ENCODE results near the gene PMPCA. TPM values are rescaled to one million over a fixed set of nuclear protein-coding genes. Genes with fewer than 3 reads are reported as not detected.

PMPCA gene
- total and polyA plus RNA-seq, 2 donors (not counting 3 experiments of a cell fraction or from before 2014, with no cell fraction given): 69.0 to 75.3 TPM

GRCh38 chr9:136381311-136381710, 29.1 kb upstream of the PMPCA start:
- Histone ChIP-seq H3K27me3 (ENCODE audit: control insufficient read depth in 2 of 2, insufficient read depth in 2 of 2, low read length in 2 of 2) (no peaks in the 10 kb centered on the region), H3K9me1 (replicated peaks; ENCODE audit: control insufficient read depth, extremely low read depth, insufficient read depth, low read length) (no peaks in the 10 kb centered on the region), H3K4me3 (replicated peaks in 1 of 3; ENCODE audit: insufficient read depth in 1 of 3, low read depth in 1 of 3, low read length in 3 of 3) (no peak overlapping the region), H3K9ac (replicated peaks; ENCODE audit: extremely low read depth, insufficient read depth, low read length) (no peak overlapping the region), H3K4me2 (ENCODE audit: insufficient read depth, low read length) (no peak overlapping the region), H3K4me1 (ENCODE audit: control insufficient read depth, extremely low read depth, insufficient read depth, low read length) (no peaks in the 10 kb centered on the region), H3K27ac (ENCODE audit: insufficient read depth, low read depth, low read length) (no peak overlapping the region), H4K20me1 (replicated peaks; ENCODE audit: control insufficient read depth, extremely low read depth, insufficient read depth, low read length) (no peaks in the 10 kb centered on the region), H3K9me3 (replicated peaks; ENCODE audit: control insufficient read depth, insufficient read depth, low read length) (no peaks in the 10 kb centered on the region), H3K36me3 (ENCODE audit: control insufficient read depth in 2 of 2, extremely low read depth in 1 of 2, insufficient read depth in 2 of 2, low read length in 2 of 2) (peaks cover 4 to 56% of the 10 kb centered on the region in 2 experiments), H3K79me2 (ENCODE audit: control insufficient read depth, insufficient read depth, low read length) (no peaks in the 10 kb centered on the region), H2AFZ (ENCODE audit: low read depth, low read length) (no peak overlapping the region)
- dilution Hi-C loops (cut with MboI; ENCODE audit: extremely low pct_ligation_motif_present, low sequenced_read_pairs) (no loop called here), intact Hi-C loops (cut with micrococcal nuclease) (no loop called here)
- FAIRE-seq (no peak), DNase-seq (ENCODE audit: low read depth, low spot score) (no peak)
- no TSS peak for BruUV-seq (replicated peaks)
- TF ChIP-seq MYC (IDR thresholded peaks at IDR 0.05; ENCODE audit: low read depth, low read length) (no peak), POLR2AphosphoS5 (IDR thresholded peaks at IDR 0.05; ENCODE audit: insufficient read depth, low read depth, low read length) (no peak), EZH2 (IDR thresholded peaks at IDR 0.05; ENCODE audit: borderline replicate concordance, low read depth, low read length, severe bottlenecking) (no peak), CTCF (IDR thresholded peaks at IDR 0.05; ENCODE audit: extremely low read depth in 1 of 2, insufficient read depth in 1 of 2, low read depth in 1 of 2, low read length in 2 of 2) (no peak), POLR2A (IDR thresholded peaks at IDR 0.05; ENCODE audit: low read depth, low read length) (no peak), GATA2 (IDR thresholded peaks at IDR 0.05; ENCODE audit: insufficient read depth, insufficient read length, low read depth, low read length) (no peak), FOS (IDR thresholded peaks at IDR 0.05; ENCODE audit: borderline replicate concordance, insufficient read depth, low read length) (no peak), JUN (IDR thresholded peaks at IDR 0.05; ENCODE audit: borderline replicate concordance, insufficient read depth, insufficient read length, low read depth) (no peak), MAX (IDR thresholded peaks at IDR 0.05; ENCODE audit: insufficient read depth, insufficient read length) (no peak)
- CTCF ChIA-PET: no interaction called here
- POLR2A ChIA-PET: no interaction called here

All from endothelial cell of umbilical vein (primary cell).